ENCODE data around the gene RPS6KC1.

RPS6KC1 gene

DNA sequence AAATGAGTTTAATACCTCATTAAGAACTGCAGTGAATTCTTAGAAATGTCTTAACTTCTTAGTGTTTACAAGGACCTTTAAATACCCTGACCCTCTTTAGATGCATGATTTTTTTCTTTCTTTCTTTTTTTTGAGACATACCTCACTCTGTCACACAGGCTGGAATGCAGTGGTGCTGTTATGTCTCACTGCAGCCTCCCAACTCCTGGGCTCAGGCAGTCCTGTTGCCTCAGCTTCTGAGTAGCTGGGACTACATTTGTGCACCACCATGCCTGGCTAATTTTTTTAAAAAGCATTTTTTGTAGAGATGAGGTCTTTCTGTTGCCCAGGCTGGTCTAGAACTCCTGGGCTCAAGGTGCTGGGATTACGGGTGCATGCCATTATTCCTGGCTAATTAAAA is 191.8 kb downstream of the RPS6KC1 start:
- Histone ChIP-seq H3K4me3 (ENCODE audit: low read length, poor library complexity, severe bottlenecking) (no peak overlapping the region), H3K36me3 (ENCODE audit: insufficient read depth, low read length) (peaks cover 8% of the 10 kb centered on the region; the same call in 1 of the 2 replicates), H3K9me3 (ENCODE audit: insufficient read depth, low read depth, low read length) (no peaks in the 10 kb centered on the region), H3K4me2 (ENCODE audit: low read depth, low read length, poor library complexity, severe bottlenecking) (no peak overlapping the region), H3K9me2 (replicated peaks; ENCODE audit: low read depth, low read length) (no peaks in the 10 kb centered on the region), H3F3A (ENCODE audit: low read depth) (no peaks in the 10 kb centered on the region), H2AFZ (ENCODE audit: low read length) (no peak overlapping the region), H3K27me3 (ENCODE audit: insufficient read depth, low read length, poor library complexity, severe bottlenecking) (no peaks in the 10 kb centered on the region), H3K9ac (ENCODE audit: low read depth, low read length, poor library complexity, severe bottlenecking) (no peak overlapping the region), H4K20me1 (ENCODE audit: insufficient read depth, low read length, poor library complexity, severe bottlenecking) (no peaks in the 10 kb centered on the region), H3K79me2 (ENCODE audit: insufficient read depth, low read length) (no peaks in the 10 kb centered on the region), H3K4me1 (ENCODE audit: insufficient read depth, low read length, poor library complexity, severe bottlenecking) (no peaks in the 10 kb centered on the region)
- TF ChIP-seq CTCF (conservative IDR thresholded peaks at IDR 0.05; ENCODE audit: low read length) (no peak), EZH2phosphoT487 (IDR thresholded peaks at IDR 0.05; ENCODE audit: borderline replicate concordance) (no peak)

DNA sequence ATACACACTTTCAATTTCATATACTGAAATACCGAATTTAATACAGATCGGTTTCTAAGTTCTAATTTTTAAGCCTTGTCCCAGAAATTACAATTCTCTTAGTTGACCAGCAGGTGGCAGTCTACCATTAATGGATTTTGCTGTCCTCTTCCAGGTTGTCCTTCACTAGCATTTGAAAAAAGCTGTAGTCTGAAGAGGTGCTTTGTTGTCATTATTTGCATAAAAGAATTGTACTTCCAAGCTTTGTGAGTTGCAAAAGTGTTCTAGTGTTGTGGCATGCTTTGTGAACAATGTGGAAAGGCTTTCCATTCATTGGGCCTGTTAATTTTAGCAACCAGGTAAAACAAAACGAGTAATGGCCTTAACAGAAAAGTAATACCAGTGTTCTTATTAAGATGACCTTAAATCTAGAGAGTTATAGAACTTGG is 193.6 kb downstream of the RPS6KC1 start:
- Histone ChIP-seq H3K79me2 (ENCODE audit: insufficient read depth, low read length) (no peaks in the 10 kb centered on the region), H3K9me3 (ENCODE audit: insufficient read depth, low read depth, low read length) (no peaks in the 10 kb centered on the region), H3K9ac (ENCODE audit: low read depth, low read length, poor library complexity, severe bottlenecking) (no peak overlapping the region), H3K4me3 (ENCODE audit: low read length, poor library complexity, severe bottlenecking) (no peak overlapping the region), H3K9me2 (replicated peaks; ENCODE audit: low read depth, low read length) (no peaks in the 10 kb centered on the region), H4K20me1 (ENCODE audit: insufficient read depth, low read length, poor library complexity, severe bottlenecking) (no peaks in the 10 kb centered on the region), H3K4me2 (ENCODE audit: low read depth, low read length, poor library complexity, severe bottlenecking) (no peak overlapping the region), H3K36me3 (ENCODE audit: insufficient read depth, low read length) (peaks cover 8% of the 10 kb centered on the region; the same call in 1 of the 2 replicates), H3K27me3 (ENCODE audit: insufficient read depth, low read length, poor library complexity, severe bottlenecking) (no peaks in the 10 kb centered on the region), H3K4me1 (ENCODE audit: insufficient read depth, low read length, poor library complexity, severe bottlenecking) (no peaks in the 10 kb centered on the region), H2AFZ (ENCODE audit: low read length) (no peak overlapping the region), H3F3A (ENCODE audit: low read depth) (no peaks in the 10 kb centered on the region)
- no peak for TF ChIP-seq EZH2phosphoT487 (IDR thresholded peaks at IDR 0.05; ENCODE audit: borderline replicate concordance)
- TF ChIP-seq CTCF (conservative IDR thresholded peaks at IDR 0.05; ENCODE audit: low read length), result peak; percentile 90

DNA sequence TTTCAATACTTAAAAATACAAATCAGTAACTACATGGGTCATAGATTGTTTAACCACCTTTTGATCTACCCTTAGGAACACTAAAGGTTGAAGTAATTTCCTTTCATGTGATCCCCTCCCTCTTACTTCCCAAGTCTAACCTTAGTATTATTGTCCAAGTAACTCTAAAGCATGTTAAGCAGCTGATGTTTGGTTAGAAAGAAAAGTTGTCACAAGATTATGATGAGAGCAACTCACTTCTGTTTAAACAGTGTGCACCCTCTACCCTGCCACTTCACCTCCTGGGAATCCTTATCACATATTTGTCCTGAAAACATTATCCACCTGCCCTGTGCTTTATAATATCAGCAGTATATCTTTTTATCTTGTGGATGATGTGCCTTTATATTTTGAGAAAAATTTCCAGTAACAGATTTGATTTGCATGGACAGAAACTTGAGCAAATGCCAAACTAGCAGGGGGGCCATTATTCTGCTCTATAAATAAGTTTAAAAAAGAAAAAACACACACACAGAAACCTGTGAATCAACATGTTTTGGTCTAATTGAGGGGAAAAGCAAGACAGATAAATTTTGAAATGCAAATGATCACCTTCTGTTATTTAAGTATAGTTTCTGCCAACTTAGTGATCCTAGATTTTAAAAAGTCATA is 194.3 kb downstream of the RPS6KC1 start:
- H3K4me3 ChIP-seq (ENCODE audit: low read length, poor library complexity, severe bottlenecking), result no peak overlapping the region
- no peaks in the 10 kb centered on the region for H3K27me3 ChIP-seq (ENCODE audit: insufficient read depth, low read length, poor library complexity, severe bottlenecking)
- H3K4me2 ChIP-seq (ENCODE audit: low read depth, low read length, poor library complexity, severe bottlenecking), result no peak overlapping the region
- no peaks in the 10 kb centered on the region for H3K4me1 ChIP-seq (ENCODE audit: insufficient read depth, low read length, poor library complexity, severe bottlenecking)
- no peak overlapping the region for H3K9ac ChIP-seq (ENCODE audit: low read depth, low read length, poor library complexity, severe bottlenecking)
- H3K9me2 ChIP-seq (replicated peaks; ENCODE audit: low read depth, low read length), result no peaks in the 10 kb centered on the region
- no peaks in the 10 kb centered on the region for H3K9me3 ChIP-seq (ENCODE audit: insufficient read depth, low read depth, low read length)
- peaks cover 8% of the 10 kb centered on the region; the same call in 1 of the 2 replicates for H3K36me3 ChIP-seq (ENCODE audit: insufficient read depth, low read length)
- no peaks in the 10 kb centered on the region for H3K79me2 ChIP-seq (ENCODE audit: insufficient read depth, low read length)
- TF ChIP-seq EZH2phosphoT487 (IDR thresholded peaks at IDR 0.05; ENCODE audit: borderline replicate concordance) (no peak), CTCF (conservative IDR thresholded peaks at IDR 0.05; ENCODE audit: low read length) (no peak)
- no peak overlapping the region for H2AFZ ChIP-seq (ENCODE audit: low read length)
- no peaks in the 10 kb centered on the region for H3F3A ChIP-seq (ENCODE audit: low read depth)
- no peaks in the 10 kb centered on the region for H4K20me1 ChIP-seq (ENCODE audit: insufficient read depth, low read length, poor library complexity, severe bottlenecking)

Data from Loucy (cell line).